Myometrial cell (primary cell): ENCODE results near the gene NOXA1. TPM values are rescaled to one million over a fixed set of nuclear protein-coding genes. Genes with fewer than 3 reads are reported as not detected.

ENCODE experiments used
- total RNA-seq: library from RNA; depleted of rRNA; stranded (reverse); fragments of >200 nt; gene quantifications from 2 replicates; pipeline ENCODE4 v1.2.3, GENCODE V29; 2015

NOXA1 gene
- total RNA-seq: 0.18 TPM in 1 of 2 replicates, not detected in the other

GRCh38 chr9:137422604-137423513 is at the start of gene NOXA1, which contains the start of gene EXD3:
TSS of gene NOXA1 (plus strand) at chr9:137423393. CDS start at chr9:137423530, 137 bp downstream.
TSS of gene EXD3 (minus strand) at chr9:137423162. CDS start at chr9:137395357, 27,805 bp downstream.

GRCh38 chr9:137441289-137441934 is 18.2 kb downstream of the NOXA1 start, which contains the start of gene ENTPD8:
TSS of gene ENTPD8 (minus strand) at chr9:137441357. CDS start at chr9:137438285, 3,072 bp downstream.

GRCh38 chr9:137459152-137459600 is 36.0 kb downstream of the NOXA1 start, which contains the start of gene NSMF:
TSS of gene NSMF (minus strand) at chr9:137459334. CDS start at chr9:137459102, 232 bp downstream.

Other genes with a start within 250 kb of the NOXA1 start
- gene ANAPC2, start 234.8 kb upstream of the NOXA1 start, total RNA-seq: 10.7 and 16.3 TPM in 2 replicates
- gene SSNA1, start 234.7 kb upstream of the NOXA1 start, total RNA-seq: 69.1 and 154 TPM in 2 replicates
- gene TPRN, start 222.7 kb upstream of the NOXA1 start, total RNA-seq: 9.2 and 14.7 TPM in 2 replicates
- gene TMEM203, start 217.7 kb upstream of the NOXA1 start, total RNA-seq: 36.5 and 50.7 TPM in 2 replicates
- gene NDOR1, start 217.7 kb upstream of the NOXA1 start, total RNA-seq: 12.4 and 19.0 TPM in 2 replicates
- not detected in 2 replicates for gene RNF208, start 201.2 kb upstream of the NOXA1 start, total RNA-seq
- 2.3 and 2.8 TPM in 2 replicates for gene CYSRT1, start 198.2 kb upstream of the NOXA1 start, total RNA-seq
- not detected in 2 replicates for gene RNF224, start 195.9 kb upstream of the NOXA1 start, total RNA-seq
- gene SLC34A3, start 192.5 kb upstream of the NOXA1 start, total RNA-seq: not detected in 2 replicates
- gene TUBB4B, start 182.1 kb upstream of the NOXA1 start, total RNA-seq: 798 and 901 TPM in 2 replicates
- not detected in 2 replicates for gene STPG3, start 172.1 kb upstream of the NOXA1 start, total RNA-seq
- gene NELFB, start 168.1 kb upstream of the NOXA1 start, total RNA-seq: 55.5 and 60.5 TPM in 2 replicates
- gene TOR4A, start 145.7 kb upstream of the NOXA1 start, total RNA-seq: 51.3 and 58.7 TPM in 2 replicates
- gene NRARP, start 121.1 kb upstream of the NOXA1 start, total RNA-seq: 0.18 TPM in 1 of 2 replicates, not detected in the other
- 7.3 and 22.8 TPM in 2 replicates for gene EXD3, start 231 bp upstream of the NOXA1 start, total RNA-seq
- 0.86 TPM in 1 of 2 replicates, not detected in the other for gene ENTPD8, start 18.0 kb downstream of the NOXA1 start, total RNA-seq
- gene NSMF, start 35.9 kb downstream of the NOXA1 start, total RNA-seq: 39.5 and 45.0 TPM in 2 replicates
- gene PNPLA7, start 127.0 kb downstream of the NOXA1 start, total RNA-seq: under 0.01 TPM in 1 of 2 replicates, not detected in the other
- 77.3 and 101 TPM in 2 replicates for gene MRPL41, start 128.5 kb downstream of the NOXA1 start, total RNA-seq
- 17.6 and 18.3 TPM in 2 replicates for gene DPH7, start 155.5 kb downstream of the NOXA1 start, total RNA-seq
- gene ZMYND19, start 167.1 kb downstream of the NOXA1 start, total RNA-seq: 14.4 and 19.7 TPM in 2 replicates
- gene ARRDC1, start 182.3 kb downstream of the NOXA1 start, total RNA-seq: 14.5 and 31.1 TPM in 2 replicates
- 40.2 and 50.2 TPM in 2 replicates for gene EHMT1, start 195.6 kb downstream of the NOXA1 start, total RNA-seq